ENCODE measurements around the gene CD247. TPM values are rescaled to one million over a fixed set of nuclear protein-coding genes. Genes with fewer than 3 reads are reported as not detected.
A peak's percentile ranks its signal among the peaks of the same experiment; 100 is the strongest.

CD247 gene
- total and polyA plus RNA-seq, 2 of the 13 experiments (the other 11 are each of a cell fraction or from before 2014, with no cell fraction given): 0.20 TPM; not detected in 1

GRCh38 chr1:167533851-167534300, 15.5 kb upstream of the CD247 start (continued):
- TF ChIP-seq, protein P1, sequence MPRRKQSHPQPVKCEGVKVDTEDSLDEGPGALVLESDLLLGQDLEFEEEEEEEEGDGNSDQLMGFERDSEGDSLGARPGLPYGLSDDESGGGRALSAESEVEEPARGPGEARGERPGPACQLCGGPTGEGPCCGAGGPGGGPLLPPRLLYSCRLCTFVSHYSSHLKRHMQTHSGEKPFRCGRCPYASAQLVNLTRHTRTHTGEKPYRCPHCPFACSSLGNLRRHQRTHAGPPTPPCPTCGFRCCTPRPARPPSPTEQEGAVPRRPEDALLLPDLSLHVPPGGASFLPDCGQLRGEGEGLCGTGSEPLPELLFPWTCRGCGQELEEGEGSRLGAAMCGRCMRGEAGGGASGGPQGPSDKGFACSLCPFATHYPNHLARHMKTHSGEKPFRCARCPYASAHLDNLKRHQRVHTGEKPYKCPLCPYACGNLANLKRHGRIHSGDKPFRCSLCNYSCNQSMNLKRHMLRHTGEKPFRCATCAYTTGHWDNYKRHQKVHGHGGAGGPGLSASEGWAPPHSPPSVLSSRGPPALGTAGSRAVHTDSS (CRISPR knock-in tag; conservative IDR thresholded peaks at IDR 0.05): no peak
- TF ChIP-seq STAG1 (CRISPR knock-in tag; IDR thresholded peaks at IDR 0.05): peak; percentile 80
- no peak for TF ChIP-seq ZNF709 (CRISPR knock-in tag; IDR thresholded peaks at IDR 0.05)
- TF ChIP-seq TOPORS (CRISPR knock-in tag; IDR thresholded peaks at IDR 0.05): no peak
- TF ChIP-seq ZNF790 (CRISPR knock-in tag; IDR thresholded peaks at IDR 0.05; ENCODE audit: borderline replicate concordance): no peak
- TF ChIP-seq HMG20B (CRISPR knock-in tag; conservative IDR thresholded peaks at IDR 0.05): no peak
- TF ChIP-seq MIER3 (CRISPR knock-in tag; IDR thresholded peaks at IDR 0.05; ENCODE audit: borderline replicate concordance): no peak
- TF ChIP-seq, protein P2, sequence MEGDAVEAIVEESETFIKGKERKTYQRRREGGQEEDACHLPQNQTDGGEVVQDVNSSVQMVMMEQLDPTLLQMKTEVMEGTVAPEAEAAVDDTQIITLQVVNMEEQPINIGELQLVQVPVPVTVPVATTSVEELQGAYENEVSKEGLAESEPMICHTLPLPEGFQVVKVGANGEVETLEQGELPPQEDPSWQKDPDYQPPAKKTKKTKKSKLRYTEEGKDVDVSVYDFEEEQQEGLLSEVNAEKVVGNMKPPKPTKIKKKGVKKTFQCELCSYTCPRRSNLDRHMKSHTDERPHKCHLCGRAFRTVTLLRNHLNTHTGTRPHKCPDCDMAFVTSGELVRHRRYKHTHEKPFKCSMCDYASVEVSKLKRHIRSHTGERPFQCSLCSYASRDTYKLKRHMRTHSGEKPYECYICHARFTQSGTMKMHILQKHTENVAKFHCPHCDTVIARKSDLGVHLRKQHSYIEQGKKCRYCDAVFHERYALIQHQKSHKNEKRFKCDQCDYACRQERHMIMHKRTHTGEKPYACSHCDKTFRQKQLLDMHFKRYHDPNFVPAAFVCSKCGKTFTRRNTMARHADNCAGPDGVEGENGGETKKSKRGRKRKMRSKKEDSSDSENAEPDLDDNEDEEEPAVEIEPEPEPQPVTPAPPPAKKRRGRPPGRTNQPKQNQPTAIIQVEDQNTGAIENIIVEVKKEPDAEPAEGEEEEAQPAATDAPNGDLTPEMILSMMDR (CRISPR knock-in tag; IDR thresholded peaks at IDR 0.05): peak; percentile 85
- TF ChIP-seq TEF (CRISPR knock-in tag; IDR thresholded peaks at IDR 0.05): no peak
